Astrocyte (in vitro differentiated cells and primary cell): ENCODE data around the gene HAUS8.
A peak's percentile ranks its signal among the peaks of the same experiment; 100 is the strongest.

ENCODE experiments used
- CTCF ChIP-seq: IDR thresholded peaks from 2 replicates; pipeline ENCODE4 v1.5.1; 2011; ENCODE audit warnings: low read depth, mild to moderate bottlenecking, inconsistent platforms, low read length, moderate library complexity; ENCODE audit not compliant: insufficient read depth
- EZH2 ChIP-seq: IDR thresholded peaks from 2 replicates; pipeline ENCODE4 v1.6.1; 2012; ENCODE audit warnings: mild to moderate bottlenecking, low read length, inconsistent platforms; ENCODE audit not compliant: insufficient read depth

- TF ChIP-seq EZH2: no peak
- TF ChIP-seq CTCF: peak; percentile 88
These were observed 4.6 kb upstream of the HAUS8 start for GRCh38 chr19:17079710-17080439.
